ENCODE data around the gene IQGAP2. TPM values are rescaled to one million over a fixed set of nuclear protein-coding genes. Genes with fewer than 3 reads are reported as not detected.
A peak's percentile ranks its signal among the peaks of the same experiment; 100 is the strongest.

IQGAP2 gene
- polyA plus RNA-seq, 1 experiment, result 0.63 TPM

DNA sequence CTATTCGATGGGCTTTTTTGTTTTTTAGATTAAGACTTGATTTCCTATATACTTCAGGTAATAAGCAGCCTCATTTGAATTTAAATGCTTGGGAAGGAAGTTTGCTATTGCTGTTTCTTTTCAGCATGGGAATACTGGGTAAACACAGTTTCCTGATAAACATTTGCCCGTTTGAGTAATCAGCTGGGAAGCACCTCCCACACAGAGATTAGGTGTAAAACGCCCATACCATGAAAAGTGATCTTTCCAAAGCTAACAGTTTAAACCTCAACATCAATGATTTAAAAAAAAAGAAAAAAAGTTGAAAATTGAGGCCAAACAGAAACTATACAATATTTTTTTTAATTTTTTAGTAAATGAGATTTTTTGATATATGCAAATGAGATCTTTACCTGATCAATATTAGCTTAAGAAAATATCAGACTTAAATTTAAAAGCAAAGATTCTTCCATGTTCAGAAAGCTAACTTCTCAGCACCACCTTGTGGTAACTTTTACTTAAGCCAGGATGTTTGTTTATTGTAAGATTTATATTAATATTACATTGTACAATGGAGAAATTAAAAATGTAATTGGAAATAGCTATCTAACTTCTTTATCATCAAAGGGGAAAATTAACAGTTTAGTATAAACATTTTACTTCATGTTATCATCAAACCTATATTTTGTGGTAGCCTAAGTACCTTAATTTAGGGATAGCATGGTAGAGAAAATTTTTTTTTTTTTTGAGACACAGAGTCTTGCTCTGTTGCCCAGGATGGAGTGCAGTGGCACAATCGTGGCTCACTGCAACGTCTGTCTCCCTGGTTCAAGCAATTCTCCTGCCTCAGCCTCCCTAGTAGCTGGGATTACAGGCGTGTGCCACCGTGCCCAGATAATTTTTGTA lies 180.3 kb downstream of the IQGAP2 start:
- TF ChIP-seq, protein P1, sequence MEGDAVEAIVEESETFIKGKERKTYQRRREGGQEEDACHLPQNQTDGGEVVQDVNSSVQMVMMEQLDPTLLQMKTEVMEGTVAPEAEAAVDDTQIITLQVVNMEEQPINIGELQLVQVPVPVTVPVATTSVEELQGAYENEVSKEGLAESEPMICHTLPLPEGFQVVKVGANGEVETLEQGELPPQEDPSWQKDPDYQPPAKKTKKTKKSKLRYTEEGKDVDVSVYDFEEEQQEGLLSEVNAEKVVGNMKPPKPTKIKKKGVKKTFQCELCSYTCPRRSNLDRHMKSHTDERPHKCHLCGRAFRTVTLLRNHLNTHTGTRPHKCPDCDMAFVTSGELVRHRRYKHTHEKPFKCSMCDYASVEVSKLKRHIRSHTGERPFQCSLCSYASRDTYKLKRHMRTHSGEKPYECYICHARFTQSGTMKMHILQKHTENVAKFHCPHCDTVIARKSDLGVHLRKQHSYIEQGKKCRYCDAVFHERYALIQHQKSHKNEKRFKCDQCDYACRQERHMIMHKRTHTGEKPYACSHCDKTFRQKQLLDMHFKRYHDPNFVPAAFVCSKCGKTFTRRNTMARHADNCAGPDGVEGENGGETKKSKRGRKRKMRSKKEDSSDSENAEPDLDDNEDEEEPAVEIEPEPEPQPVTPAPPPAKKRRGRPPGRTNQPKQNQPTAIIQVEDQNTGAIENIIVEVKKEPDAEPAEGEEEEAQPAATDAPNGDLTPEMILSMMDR (IDR thresholded peaks at IDR 0.05; ENCODE audit: low read depth, low read length), result peak; percentile 56
- H3K27ac ChIP-seq (ENCODE audit: low read depth, low read length), result no peak overlapping the region
- no peaks in the 10 kb centered on the region for H3K27me3 ChIP-seq (ENCODE audit: control insufficient read depth, insufficient read depth, low read length)
- no peak overlapping the region for H3K4me3 ChIP-seq (ENCODE audit: low read depth, low read length)
- DNase-seq (ENCODE audit: low read depth, low spot score), result no peak
- POLR2A ChIA-PET, result no interaction called here
- no peaks in the 10 kb centered on the region for H3K9me3 ChIP-seq (ENCODE audit: control insufficient read depth, insufficient read depth, low read length)
- CTCF ChIA-PET, result interaction anchor here (0.6 to 4.4 kb wide), 26 partner anchors 8 to 1347 kb away, joined by 3 to 24 read pairs (median 3); partner anchors contain the start of genes ANKRD31 and IQGAP2

DNA sequence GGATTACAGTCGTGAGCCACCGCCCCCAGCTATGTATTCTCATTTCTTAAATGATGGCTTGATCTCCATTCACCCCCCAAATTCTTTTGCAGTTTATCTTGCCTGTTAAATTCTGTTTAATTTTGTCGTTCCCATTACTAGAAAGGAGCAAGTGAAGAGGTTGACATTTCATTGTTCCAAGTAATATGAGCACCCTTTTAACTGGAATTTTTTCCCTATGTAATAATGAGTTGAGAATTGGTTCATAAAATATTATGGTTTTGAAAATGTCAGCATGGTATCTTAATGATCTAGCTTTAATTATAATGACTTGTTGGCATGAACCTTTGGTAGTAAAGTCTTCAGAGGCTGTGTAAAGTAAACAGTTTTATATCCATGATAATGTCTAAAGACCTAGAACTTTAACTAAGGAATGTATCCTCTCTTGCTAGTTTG lies 182.7 kb downstream of the IQGAP2 start:
- DNase-seq (ENCODE audit: low read depth, low spot score), result no peak
- ChIA-PET CTCF (interaction anchor here (1.1 kb wide), 1 partner anchor 60 kb away, joined by 3 read pairs; no protein-coding TSS in a partner anchor), POLR2A (no interaction called here)
- Histone ChIP-seq H3K9me3 (ENCODE audit: control insufficient read depth, insufficient read depth, low read length) (no peaks in the 10 kb centered on the region), H3K27me3 (ENCODE audit: control insufficient read depth, insufficient read depth, low read length) (no peaks in the 10 kb centered on the region), H3K4me3 (ENCODE audit: low read depth, low read length) (no peak overlapping the region), H3K27ac (ENCODE audit: low read depth, low read length) (no peak overlapping the region)
- TF ChIP-seq, protein P1 (IDR thresholded peaks at IDR 0.05; ENCODE audit: low read depth, low read length), result no peak

GRCh38 chr5:76586531-76586930 lies 183.4 kb downstream of the IQGAP2 start:
- TF ChIP-seq, protein P1 (IDR thresholded peaks at IDR 0.05; ENCODE audit: low read depth, low read length), result no peak
- no peak overlapping the region for H3K4me3 ChIP-seq (ENCODE audit: low read depth, low read length)
- H3K27me3 ChIP-seq (ENCODE audit: control insufficient read depth, insufficient read depth, low read length), result peaks cover 4% of the 10 kb centered on the region
- no peaks in the 10 kb centered on the region for H3K9me3 ChIP-seq (ENCODE audit: control insufficient read depth, insufficient read depth, low read length)
- ChIA-PET CTCF (interaction anchor here (1.1 kb wide), 1 partner anchor 59 kb away, joined by 3 read pairs; no protein-coding TSS in a partner anchor), POLR2A (no interaction called here)
- no peak for DNase-seq (ENCODE audit: low read depth, low spot score)
- no peak overlapping the region for H3K27ac ChIP-seq (ENCODE audit: low read depth, low read length)

- TF ChIP-seq, protein P1 (IDR thresholded peaks at IDR 0.05; ENCODE audit: low read depth, low read length), result no peak
- Histone ChIP-seq H3K4me3 (ENCODE audit: low read depth, low read length) (no peak overlapping the region), H3K27ac (ENCODE audit: low read depth, low read length) (no peak overlapping the region), H3K27me3 (ENCODE audit: control insufficient read depth, insufficient read depth, low read length) (peaks cover 6% of the 10 kb centered on the region), H3K9me3 (ENCODE audit: control insufficient read depth, insufficient read depth, low read length) (no peaks in the 10 kb centered on the region)
- CTCF ChIA-PET, result no interaction called here
- POLR2A ChIA-PET, result no interaction called here
- no peak for DNase-seq (ENCODE audit: low read depth, low spot score)
Measured at GRCh38 chr5:76590027-76590426, 186.9 kb downstream of the IQGAP2 start.

- DNase-seq (ENCODE audit: low read depth, low spot score), result no peak
- CTCF ChIA-PET, result interaction anchor here (0.5 to 1.3 kb wide), 2 partner anchors 8 to 189 kb away, joined by 3 to 4 read pairs; no protein-coding TSS in a partner anchor
- Histone ChIP-seq H3K9me3 (ENCODE audit: control insufficient read depth, insufficient read depth, low read length) (no peaks in the 10 kb centered on the region), H3K27me3 (ENCODE audit: control insufficient read depth, insufficient read depth, low read length) (peaks cover 6% of the 10 kb centered on the region), H3K27ac (ENCODE audit: low read depth, low read length) (no peak overlapping the region), H3K4me3 (ENCODE audit: low read depth, low read length) (no peak overlapping the region)
- POLR2A ChIA-PET, result no interaction called here
- TF ChIP-seq, protein P1 (IDR thresholded peaks at IDR 0.05; ENCODE audit: low read depth, low read length), result no peak
Measured at GRCh38 chr5:76591366-76591765, 188.3 kb downstream of the IQGAP2 start.
